Left lung (tissue), 10 donors: ENCODE data around the gene DAZAP2. TPM values are rescaled to one million over a fixed set of nuclear protein-coding genes. Genes with fewer than 3 reads are reported as not detected.

Experiments used
- ATAC-seq: fragments of 200-7000 bp; cut with Tn5 transposase; one replicate; pipeline ENCODE4 v1.9.1; 2020; ENCODE audit warnings: moderate library complexity
- DNase-seq, 4 donors: peaks; one replicate each; pipeline ENCODE4 v3.0.0-alpha.2; 2013 to 2020
- H3K27ac ChIP-seq, 2 donors: fragments of 200-600 bp; sonication (generic) in 1 of 2; one replicate each; pipeline versions ENCODE4 v1.5.0 to v1.8.0; 2020 to 2021
- H3K27me3 ChIP-seq, 2 donors: fragments of 200-600 bp; sonication (generic) in 1 of 2; one replicate each; pipeline versions ENCODE4 v1.5.0 to v1.8.0; 2020 to 2021
- H3K36me3 ChIP-seq, 2 donors: fragments of 200-600 bp; sonication (generic) in 1 of 2; one replicate each; pipeline versions ENCODE4 v1.5.0 to v1.8.0; 2020 to 2021
- H3K4me1 ChIP-seq, 2 donors: fragments of 200-600 bp; one replicate each; pipeline ENCODE4 v1.8.0; 2021
- H3K4me3 ChIP-seq, 2 donors: fragments of 200-600 bp; sonication (generic) in 1 of 2; one replicate each; pipeline versions ENCODE4 v1.5.0 to v1.8.0; 2020 to 2021; ENCODE audit warnings: mild to moderate bottlenecking in 1 of 2
- H3K9me3 ChIP-seq, 2 donors: fragments of 200-600 bp; sonication (generic) in 1 of 2; one replicate each; pipeline versions ENCODE4 v1.5.0 to v1.8.0; 2020 to 2021
- intact Hi-C, 2 donors: fragments of 100-400 bp; cut with DNase I; formaldehyde crosslinking; loops; one replicate each; pipeline versions ENCODE4 v1.11.2 to v1.14.2; 2022
- polyA plus RNA-seq, 6 donors: library from polyadenylated mRNA; unstranded; fragments of 120-200 nt; gene quantifications; one replicate each; pipeline ENCODE4 v1.2.1, GENCODE V29; 2013; ENCODE audit not compliant: insufficient read length in 6 of 6
- total RNA-seq, 2 donors: library from RNA; stranded (reverse); fragmentation: NEBNext Ultra II Directional; extraction: Animal tissue kit (Norgen Biotek cat#: 25700); gene quantifications; one replicate each; pipeline ENCODE4 v1.2.1, GENCODE V29; 2021
- TF ChIP-seq, protein P1 (sequence below), 2 donors: fragments of 200-600 bp; sonication (generic) in 1 of 2; IDR thresholded peaks; one replicate each; pipeline versions ENCODE4 v1.5.0 to v1.8.0; 2021; ENCODE audit warnings: antibody characterized with exemption in 2 of 2
- donor health status: DM: no; HTN: yes; CAD: no.
- donor health status: DM: no; HTN: no; CAD: no.

DAZAP2 gene
- total and polyA plus RNA-seq, 8 donors = 184 to 224 (median 212) TPM

DNA sequence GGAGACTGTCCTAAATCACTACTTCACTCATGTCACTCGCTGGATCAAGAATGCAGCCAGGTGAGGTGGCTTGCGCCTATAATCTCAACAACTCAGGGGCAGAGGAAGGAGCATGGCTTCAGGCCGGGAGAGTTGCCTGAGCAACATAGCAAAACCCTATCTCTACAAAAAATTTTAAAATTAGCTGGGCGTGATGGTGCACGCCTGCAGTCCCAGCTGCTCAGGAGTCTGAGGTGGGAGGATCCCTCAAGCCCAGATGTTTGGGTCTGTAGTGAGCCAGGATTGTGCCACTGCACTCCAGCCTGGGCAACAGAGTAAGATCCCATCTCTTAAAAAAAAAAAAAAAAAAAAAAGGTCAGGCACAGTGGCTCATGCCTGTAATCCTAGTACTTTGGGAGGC lies 25.7 kb downstream of the DAZAP2 start:
- TF ChIP-seq, protein P1, sequence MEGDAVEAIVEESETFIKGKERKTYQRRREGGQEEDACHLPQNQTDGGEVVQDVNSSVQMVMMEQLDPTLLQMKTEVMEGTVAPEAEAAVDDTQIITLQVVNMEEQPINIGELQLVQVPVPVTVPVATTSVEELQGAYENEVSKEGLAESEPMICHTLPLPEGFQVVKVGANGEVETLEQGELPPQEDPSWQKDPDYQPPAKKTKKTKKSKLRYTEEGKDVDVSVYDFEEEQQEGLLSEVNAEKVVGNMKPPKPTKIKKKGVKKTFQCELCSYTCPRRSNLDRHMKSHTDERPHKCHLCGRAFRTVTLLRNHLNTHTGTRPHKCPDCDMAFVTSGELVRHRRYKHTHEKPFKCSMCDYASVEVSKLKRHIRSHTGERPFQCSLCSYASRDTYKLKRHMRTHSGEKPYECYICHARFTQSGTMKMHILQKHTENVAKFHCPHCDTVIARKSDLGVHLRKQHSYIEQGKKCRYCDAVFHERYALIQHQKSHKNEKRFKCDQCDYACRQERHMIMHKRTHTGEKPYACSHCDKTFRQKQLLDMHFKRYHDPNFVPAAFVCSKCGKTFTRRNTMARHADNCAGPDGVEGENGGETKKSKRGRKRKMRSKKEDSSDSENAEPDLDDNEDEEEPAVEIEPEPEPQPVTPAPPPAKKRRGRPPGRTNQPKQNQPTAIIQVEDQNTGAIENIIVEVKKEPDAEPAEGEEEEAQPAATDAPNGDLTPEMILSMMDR (IDR thresholded peaks at IDR 0.05) = no peak
- no peaks in the 10 kb centered on the region for H3K36me3 ChIP-seq
- no peaks in the 10 kb centered on the region for H3K9me3 ChIP-seq
- no peak overlapping the region for H3K27ac ChIP-seq
- H3K4me3 ChIP-seq = no peak overlapping the region
- peaks cover 0 to 4% of the 10 kb centered on the region in 2 donors for H3K27me3 ChIP-seq
- no peak for DNase-seq
- peaks cover 0 to 21% of the 10 kb centered on the region in 2 donors for H3K4me1 ChIP-seq
- intact Hi-C loops = no loop called here
- no peak for ATAC-seq

GRCh38 chr12:51265024-51265423 lies 26.4 kb downstream of the DAZAP2 start:
- ATAC-seq (no peak), DNase-seq (no peak)
- Histone ChIP-seq H3K9me3 (no peaks in the 10 kb centered on the region), H3K27me3 (peaks cover 0 to 11% of the 10 kb centered on the region in 2 donors), H3K36me3 (no peaks in the 10 kb centered on the region), H3K4me3 (no peak overlapping the region), H3K27ac (no peak overlapping the region), H3K4me1 (peaks cover 0 to 25% of the 10 kb centered on the region in 2 donors)
- intact Hi-C loops = no loop called here
- TF ChIP-seq, protein P1 (IDR thresholded peaks at IDR 0.05) = no peak

GRCh38 chr12:51269174-51270066 lies 30.8 kb downstream of the DAZAP2 start:
- Histone ChIP-seq H3K9me3 (no peaks in the 10 kb centered on the region), H3K36me3 (no peaks in the 10 kb centered on the region), H3K4me1 (peaks cover 5 to 24% of the 10 kb centered on the region in 2 donors), H3K27me3 (peaks cover 0 to 26% of the 10 kb centered on the region in 2 donors), H3K4me3 (peak overlapping the region; percentile 70 to 71), H3K27ac (peak overlapping the region; percentile 79 to 86)
- intact Hi-C loops = loop anchor here in 1 of 2 donors (10.0 kb wide), 1 partner anchor 75 kb away; the partner anchor contains the start of gene CELA1
- peak; percentile 89 for ATAC-seq
- peak in 3 of 4 donors; percentile 54 to 89 (median 74) for DNase-seq
- TF ChIP-seq, protein P1 (IDR thresholded peaks at IDR 0.05) = peak in 1 of 2 donors; percentile 37

- ATAC-seq = peak; percentile 85
- peak within 1 kb of the TSS; percentile 79 to 86 for H3K27ac ChIP-seq
- H3K27me3 ChIP-seq = peaks cover 0 to 26% of the 10 kb centered on the region in 2 donors
- peak within 1 kb of the TSS; percentile 70 to 71 for H3K4me3 ChIP-seq
- peaks cover 5 to 24% of the 10 kb centered on the region in 2 donors for H3K4me1 ChIP-seq
- intact Hi-C loops = loop anchor here in 1 of 2 donors (10.0 kb wide), 1 partner anchor 74 kb away; the partner anchor contains the start of gene CELA1
- peak; percentile 53 to 94 (median 82) for DNase-seq
- TF ChIP-seq, protein P1 (IDR thresholded peaks at IDR 0.05) = no peak
- H3K36me3 ChIP-seq = no peaks in the 10 kb centered on the region
- H3K9me3 ChIP-seq = no peaks in the 10 kb centered on the region
These were observed 31.7 kb downstream of the DAZAP2 start, which contains the start of gene SMAGP for GRCh38 chr12:51270067-51270950. Gene SMAGP, minus strand, starts transcription at chr12:51270415. Its CDS starts 1,137 bp downstream, at chr12:51269278.
